CD4-positive, alpha-beta T cell treated with Interleukin-6 at 100 ng/mL for 8 hours (primary cell): ENCODE results near the gene FGF2.
"Not testable (repeated sequence)": the region's sequence is repeated elsewhere in the genome, so short reads cannot be mapped to it uniquely, and the experiment has no call there.

Experiments used
- DNase-seq: peaks from one replicate; pipeline ENCODE4 v3.0.0-alpha.2; 2020; ENCODE audit warnings: mixed read lengths, low spot score

Gene FGF2

DNA sequence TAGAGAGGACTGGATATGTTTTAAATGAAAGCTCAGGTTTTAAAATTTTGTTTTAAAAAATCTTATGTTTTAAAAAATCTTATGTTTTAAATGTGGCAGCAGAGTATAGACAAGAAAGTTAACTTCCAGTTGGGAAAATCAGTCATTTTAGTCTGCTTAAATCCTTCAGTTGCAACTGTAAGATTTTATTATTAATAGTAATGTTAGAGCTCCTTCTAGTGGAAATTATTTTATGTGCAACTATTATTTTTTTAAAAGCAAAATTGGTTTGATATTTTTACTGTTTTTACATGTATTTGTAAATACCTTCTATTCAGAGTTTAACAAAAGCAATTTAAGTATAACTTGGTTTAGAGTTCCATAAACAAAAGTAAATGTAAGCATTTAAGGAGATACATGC lies 104.2 kb downstream of the FGF2 start:
- no peak for DNase-seq

DNA sequence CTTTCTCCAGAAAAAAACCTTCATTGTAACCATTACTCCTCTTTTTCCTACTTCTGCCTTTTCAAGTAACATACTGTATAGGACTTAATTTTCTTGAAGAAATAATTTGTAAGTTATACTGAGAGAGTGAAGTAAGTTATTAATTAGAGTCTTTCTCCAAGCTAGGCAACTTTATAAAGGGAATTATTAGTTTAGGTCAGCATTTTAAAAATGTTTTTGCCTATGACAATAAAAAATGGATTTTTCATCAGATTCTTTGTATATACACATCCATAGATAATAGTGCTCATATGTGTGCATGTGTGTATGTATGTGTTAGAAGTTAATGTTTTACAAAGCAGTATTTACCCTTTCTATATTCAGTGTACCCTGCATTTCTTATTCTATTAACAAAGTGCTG lies 106.1 kb downstream of the FGF2 start:
- no peak for DNase-seq

DNA sequence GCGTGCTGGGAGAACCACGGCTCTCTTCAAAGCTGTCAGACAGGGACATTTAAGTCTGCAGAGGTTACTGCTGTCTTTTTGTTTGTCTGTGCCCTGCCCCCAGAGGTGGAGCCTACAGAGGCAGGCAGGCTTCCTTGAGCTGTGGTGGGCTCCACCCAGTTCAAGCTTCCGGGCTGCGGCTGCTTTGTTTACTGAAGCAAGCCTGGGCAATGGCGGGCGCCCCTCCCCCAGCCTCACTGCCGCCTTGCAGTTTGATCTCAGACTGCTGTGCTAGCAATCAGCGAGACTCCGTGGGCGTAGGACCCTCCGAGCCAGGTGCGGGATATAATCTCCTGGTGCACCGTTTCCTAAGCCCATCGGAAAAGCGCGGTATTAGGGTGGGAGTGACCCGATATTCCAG lies 118.5 kb downstream of the FGF2 start:
- DNase-seq: not testable (repeated sequence)

GRCh38 chr4:122946142-122946541 lies 119.5 kb downstream of the FGF2 start:
- no peak for DNase-seq
